ENCODE measurements around the gene TBC1D7. TPM values are rescaled to one million over a fixed set of nuclear protein-coding genes. Genes with fewer than 3 reads are reported as not detected.

TBC1D7 gene
- total RNA-seq, 1 experiment from 2014 or later = 13.7 TPM

DNA sequence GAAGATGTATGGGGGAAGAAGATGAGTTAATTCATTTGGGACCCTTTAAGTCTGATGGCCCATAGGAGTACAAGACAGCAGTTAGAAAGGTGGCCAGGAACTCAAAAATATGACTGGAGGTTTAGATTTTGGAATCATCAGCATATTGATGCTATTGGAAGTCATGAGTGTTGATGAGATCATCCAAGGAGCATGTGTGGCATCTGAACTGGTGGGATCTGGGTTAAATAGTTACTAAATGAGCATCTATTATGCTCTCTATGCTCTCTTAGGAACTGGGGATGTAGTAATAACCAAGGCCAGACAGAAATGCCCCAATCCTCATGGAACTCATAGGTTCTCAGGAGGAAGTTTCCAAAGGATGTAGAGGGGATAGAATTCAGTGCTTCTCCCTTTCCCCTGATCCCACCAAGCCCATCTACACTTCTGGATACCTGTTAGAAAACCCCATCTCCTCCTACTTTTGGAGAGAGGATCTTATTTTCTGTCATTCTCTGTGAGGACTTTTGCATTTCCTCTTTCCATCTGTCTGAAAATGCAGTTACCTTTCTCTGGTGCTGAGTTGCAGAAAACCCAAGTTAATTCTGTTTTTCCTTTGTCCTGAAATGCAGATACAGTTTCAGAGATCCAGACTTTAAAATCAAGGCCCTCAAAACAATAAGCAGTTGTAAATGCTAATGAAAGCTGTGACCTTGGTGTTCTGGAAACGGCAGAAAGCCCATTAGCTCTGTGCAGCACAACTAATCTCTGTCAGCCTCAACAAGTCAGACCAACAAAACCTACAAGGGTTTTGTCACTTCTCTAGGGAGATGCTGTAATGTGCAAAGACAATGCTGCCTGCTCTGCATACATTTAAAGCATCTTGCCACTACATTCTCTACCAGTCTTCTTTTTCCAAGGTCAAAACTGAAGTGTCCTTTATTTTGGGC lies 65.8 kb downstream of the TBC1D7 start:
- no peaks in the 10 kb centered on the region for H4K20me1 ChIP-seq (ENCODE audit: insufficient read depth)
- DNase-seq (ENCODE audit: low read depth, low spot score) (no peak), ATAC-seq (no peak)
- H3K9me3 ChIP-seq (ENCODE audit: control insufficient read depth in 1 of 2, insufficient read depth in 1 of 2, low read depth in 1 of 2, low read length in 2 of 2) = no peaks in the 10 kb centered on the region
- ChIA-PET CTCF (no interaction called here), POLR2A (no interaction called here), RAD21 (ENCODE audit: low non-redundant PET in 1 of 2, low total read pairs in 2 of 2, uncharacterized antibody in 2 of 2, unreplicated experiment in 2 of 2) (no interaction called here)
- no peak for TF ChIP-seq EGR1 (IDR thresholded peaks at IDR 0.05; ENCODE audit: low read depth)
- no peak for TF ChIP-seq CEBPB (IDR thresholded peaks at IDR 0.05; ENCODE audit: low read depth)
- no peak for TF ChIP-seq JUND (IDR thresholded peaks at IDR 0.05)
- TF ChIP-seq, protein P1, sequence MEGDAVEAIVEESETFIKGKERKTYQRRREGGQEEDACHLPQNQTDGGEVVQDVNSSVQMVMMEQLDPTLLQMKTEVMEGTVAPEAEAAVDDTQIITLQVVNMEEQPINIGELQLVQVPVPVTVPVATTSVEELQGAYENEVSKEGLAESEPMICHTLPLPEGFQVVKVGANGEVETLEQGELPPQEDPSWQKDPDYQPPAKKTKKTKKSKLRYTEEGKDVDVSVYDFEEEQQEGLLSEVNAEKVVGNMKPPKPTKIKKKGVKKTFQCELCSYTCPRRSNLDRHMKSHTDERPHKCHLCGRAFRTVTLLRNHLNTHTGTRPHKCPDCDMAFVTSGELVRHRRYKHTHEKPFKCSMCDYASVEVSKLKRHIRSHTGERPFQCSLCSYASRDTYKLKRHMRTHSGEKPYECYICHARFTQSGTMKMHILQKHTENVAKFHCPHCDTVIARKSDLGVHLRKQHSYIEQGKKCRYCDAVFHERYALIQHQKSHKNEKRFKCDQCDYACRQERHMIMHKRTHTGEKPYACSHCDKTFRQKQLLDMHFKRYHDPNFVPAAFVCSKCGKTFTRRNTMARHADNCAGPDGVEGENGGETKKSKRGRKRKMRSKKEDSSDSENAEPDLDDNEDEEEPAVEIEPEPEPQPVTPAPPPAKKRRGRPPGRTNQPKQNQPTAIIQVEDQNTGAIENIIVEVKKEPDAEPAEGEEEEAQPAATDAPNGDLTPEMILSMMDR (IDR thresholded peaks at IDR 0.05 in 2 of 3, conservative IDR thresholded peaks at IDR 0.05 in 1 of 3; ENCODE audit: borderline replicate concordance in 1 of 3, insufficient read depth in 1 of 3, low read depth in 2 of 3, low read length in 2 of 3) = no peak
- TF ChIP-seq POLR2AphosphoS5 (IDR thresholded peaks at IDR 0.05; ENCODE audit: low read depth, low read length) = no peak
- no peak for TF ChIP-seq ELF1 (IDR thresholded peaks at IDR 0.05; ENCODE audit: borderline replicate concordance, low read depth)
- no peak for TF ChIP-seq CBX3 (IDR thresholded peaks at IDR 0.05; ENCODE audit: low read depth)
- no peak for TF ChIP-seq RAD21 (IDR thresholded peaks at IDR 0.05; ENCODE audit: low read depth)
- TF ChIP-seq, protein P2, sequence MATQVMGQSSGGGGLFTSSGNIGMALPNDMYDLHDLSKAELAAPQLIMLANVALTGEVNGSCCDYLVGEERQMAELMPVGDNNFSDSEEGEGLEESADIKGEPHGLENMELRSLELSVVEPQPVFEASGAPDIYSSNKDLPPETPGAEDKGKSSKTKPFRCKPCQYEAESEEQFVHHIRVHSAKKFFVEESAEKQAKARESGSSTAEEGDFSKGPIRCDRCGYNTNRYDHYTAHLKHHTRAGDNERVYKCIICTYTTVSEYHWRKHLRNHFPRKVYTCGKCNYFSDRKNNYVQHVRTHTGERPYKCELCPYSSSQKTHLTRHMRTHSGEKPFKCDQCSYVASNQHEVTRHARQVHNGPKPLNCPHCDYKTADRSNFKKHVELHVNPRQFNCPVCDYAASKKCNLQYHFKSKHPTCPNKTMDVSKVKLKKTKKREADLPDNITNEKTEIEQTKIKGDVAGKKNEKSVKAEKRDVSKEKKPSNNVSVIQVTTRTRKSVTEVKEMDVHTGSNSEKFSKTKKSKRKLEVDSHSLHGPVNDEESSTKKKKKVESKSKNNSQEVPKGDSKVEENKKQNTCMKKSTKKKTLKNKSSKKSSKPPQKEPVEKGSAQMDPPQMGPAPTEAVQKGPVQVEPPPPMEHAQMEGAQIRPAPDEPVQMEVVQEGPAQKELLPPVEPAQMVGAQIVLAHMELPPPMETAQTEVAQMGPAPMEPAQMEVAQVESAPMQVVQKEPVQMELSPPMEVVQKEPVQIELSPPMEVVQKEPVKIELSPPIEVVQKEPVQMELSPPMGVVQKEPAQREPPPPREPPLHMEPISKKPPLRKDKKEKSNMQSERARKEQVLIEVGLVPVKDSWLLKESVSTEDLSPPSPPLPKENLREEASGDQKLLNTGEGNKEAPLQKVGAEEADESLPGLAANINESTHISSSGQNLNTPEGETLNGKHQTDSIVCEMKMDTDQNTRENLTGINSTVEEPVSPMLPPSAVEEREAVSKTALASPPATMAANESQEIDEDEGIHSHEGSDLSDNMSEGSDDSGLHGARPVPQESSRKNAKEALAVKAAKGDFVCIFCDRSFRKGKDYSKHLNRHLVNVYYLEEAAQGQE (IDR thresholded peaks at IDR 0.05; ENCODE audit: low read depth) = no peak
- TF ChIP-seq POLR2A (IDR thresholded peaks at IDR 0.05; ENCODE audit: borderline replicate concordance, extremely low read depth, insufficient read depth, insufficient read length) = no peak
- TF ChIP-seq, protein P3, sequence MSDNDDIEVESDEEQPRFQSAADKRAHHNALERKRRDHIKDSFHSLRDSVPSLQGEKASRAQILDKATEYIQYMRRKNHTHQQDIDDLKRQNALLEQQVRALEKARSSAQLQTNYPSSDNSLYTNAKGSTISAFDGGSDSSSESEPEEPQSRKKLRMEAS (IDR thresholded peaks at IDR 0.05) = no peak
- TF ChIP-seq EZH2 (IDR thresholded peaks at IDR 0.05) = no peak
- no peak overlapping the region for H3K4me2 ChIP-seq (ENCODE audit: low read length)
- no peak overlapping the region for H3K4me3 ChIP-seq (replicated peaks in 1 of 2; ENCODE audit: low read depth in 1 of 2, low read length in 2 of 2)
- H3K9ac ChIP-seq (ENCODE audit: low read length) = no peak overlapping the region
- no peaks in the 10 kb centered on the region for H3K9me2 ChIP-seq (ENCODE audit: insufficient read depth)
- H3K79me2 ChIP-seq (ENCODE audit: insufficient read depth, low read length) = no peaks in the 10 kb centered on the region
- intact Hi-C loops (cut with micrococcal nuclease) = no loop called here
- no peaks in the 10 kb centered on the region for H3K36me3 ChIP-seq (ENCODE audit: control insufficient read depth in 1 of 2, insufficient read depth in 2 of 2, low read length in 2 of 2)
- H3K27me3 ChIP-seq (ENCODE audit: insufficient read depth, low read length) = no peaks in the 10 kb centered on the region
- no TSS peak for BruUV-seq (replicated peaks)
- H3K27ac ChIP-seq (ENCODE audit: low read depth, low read length) = no peak overlapping the region
- no peaks in the 10 kb centered on the region for H3K4me1 ChIP-seq (ENCODE audit: control insufficient read depth in 1 of 2, insufficient read depth in 2 of 2, low read length in 2 of 2)
- no peak overlapping the region for H2AFZ ChIP-seq (ENCODE audit: low read depth, low read length, poor library complexity, severe bottlenecking)

All from HCT116 (cell line).